ENCODE data around the gene VAPB. TPM values are rescaled to one million over a fixed set of nuclear protein-coding genes. Genes with fewer than 3 reads are reported as not detected.
A peak's percentile ranks its signal among the peaks of the same experiment; 100 is the strongest.

The VAPB gene
- total RNA-seq, 1 donor from 2014 or later = 47.6 TPM

DNA sequence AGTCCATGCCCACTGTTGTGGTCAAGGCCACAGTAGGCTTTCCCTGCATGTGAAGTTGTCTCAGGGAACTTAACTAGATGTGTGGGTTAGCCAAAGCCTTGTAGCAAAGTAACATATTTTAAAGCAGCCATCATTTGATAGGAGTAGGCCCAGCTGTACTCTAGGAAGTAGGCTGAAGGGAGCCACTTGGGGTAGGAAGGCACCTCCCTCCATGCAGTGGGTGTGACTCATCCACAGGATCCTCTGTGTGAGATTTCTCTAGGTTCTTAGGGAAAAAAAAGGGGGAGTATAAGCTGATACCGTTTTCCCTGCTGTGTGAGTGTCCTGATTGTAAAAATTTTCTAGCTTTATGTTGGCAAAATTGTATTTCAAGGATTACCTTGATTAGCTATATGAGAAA lies 44.7 kb downstream of the VAPB start:
- Mint-ChIP-seq H3K4me1 (ENCODE audit: unreplicated experiment) (peaks cover 24% of the 10 kb centered on the region), H3K4me3 (ENCODE audit: unreplicated experiment) (no peak overlapping the region), H3K27ac (ENCODE audit: unreplicated experiment) (peak overlapping the region; percentile 34), H3K36me3 (ENCODE audit: unreplicated experiment) (peaks cover 9% of the 10 kb centered on the region), H3K9me3 (ENCODE audit: unreplicated experiment) (no peaks in the 10 kb centered on the region), H3K27me3 (ENCODE audit: unreplicated experiment) (no peaks in the 10 kb centered on the region)
- TF ChIP-seq, protein P1, sequence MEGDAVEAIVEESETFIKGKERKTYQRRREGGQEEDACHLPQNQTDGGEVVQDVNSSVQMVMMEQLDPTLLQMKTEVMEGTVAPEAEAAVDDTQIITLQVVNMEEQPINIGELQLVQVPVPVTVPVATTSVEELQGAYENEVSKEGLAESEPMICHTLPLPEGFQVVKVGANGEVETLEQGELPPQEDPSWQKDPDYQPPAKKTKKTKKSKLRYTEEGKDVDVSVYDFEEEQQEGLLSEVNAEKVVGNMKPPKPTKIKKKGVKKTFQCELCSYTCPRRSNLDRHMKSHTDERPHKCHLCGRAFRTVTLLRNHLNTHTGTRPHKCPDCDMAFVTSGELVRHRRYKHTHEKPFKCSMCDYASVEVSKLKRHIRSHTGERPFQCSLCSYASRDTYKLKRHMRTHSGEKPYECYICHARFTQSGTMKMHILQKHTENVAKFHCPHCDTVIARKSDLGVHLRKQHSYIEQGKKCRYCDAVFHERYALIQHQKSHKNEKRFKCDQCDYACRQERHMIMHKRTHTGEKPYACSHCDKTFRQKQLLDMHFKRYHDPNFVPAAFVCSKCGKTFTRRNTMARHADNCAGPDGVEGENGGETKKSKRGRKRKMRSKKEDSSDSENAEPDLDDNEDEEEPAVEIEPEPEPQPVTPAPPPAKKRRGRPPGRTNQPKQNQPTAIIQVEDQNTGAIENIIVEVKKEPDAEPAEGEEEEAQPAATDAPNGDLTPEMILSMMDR (IDR thresholded peaks at IDR 0.05) = no peak
- DNase-seq (ENCODE audit: extremely low spot score, unreplicated experiment) = no peak

DNA sequence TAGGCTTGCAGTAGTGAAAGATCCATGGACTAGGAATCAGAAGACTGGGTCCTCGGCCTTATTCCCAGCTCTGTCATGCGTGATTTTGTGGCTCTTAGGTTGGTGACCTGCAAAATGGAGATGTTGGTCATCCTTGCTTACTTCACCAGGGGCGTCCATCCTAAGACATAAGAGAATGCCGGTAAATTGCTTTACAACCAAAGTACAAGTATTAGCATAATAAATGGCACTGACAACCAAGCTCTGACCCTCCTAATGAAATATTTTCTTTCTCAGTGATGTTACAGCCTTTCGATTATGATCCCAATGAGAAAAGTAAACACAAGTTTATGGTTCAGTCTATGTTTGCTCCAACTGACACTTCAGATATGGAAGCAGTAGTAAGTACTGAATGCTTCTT lies 45.3 kb downstream of the VAPB start:
- H3K4me1 Mint-ChIP-seq (ENCODE audit: unreplicated experiment) = peaks cover 27% of the 10 kb centered on the region
- peaks cover 8% of the 10 kb centered on the region for H3K36me3 Mint-ChIP-seq (ENCODE audit: unreplicated experiment)
- H3K27ac Mint-ChIP-seq (ENCODE audit: unreplicated experiment) = no peak overlapping the region
- H3K27me3 Mint-ChIP-seq (ENCODE audit: unreplicated experiment) = no peaks in the 10 kb centered on the region
- DNase-seq (ENCODE audit: extremely low spot score, unreplicated experiment) = no peak
- no peaks in the 10 kb centered on the region for H3K9me3 Mint-ChIP-seq (ENCODE audit: unreplicated experiment)
- no peak overlapping the region for H3K4me3 Mint-ChIP-seq (ENCODE audit: unreplicated experiment)
- TF ChIP-seq, protein P1 (IDR thresholded peaks at IDR 0.05) = no peak

DNA sequence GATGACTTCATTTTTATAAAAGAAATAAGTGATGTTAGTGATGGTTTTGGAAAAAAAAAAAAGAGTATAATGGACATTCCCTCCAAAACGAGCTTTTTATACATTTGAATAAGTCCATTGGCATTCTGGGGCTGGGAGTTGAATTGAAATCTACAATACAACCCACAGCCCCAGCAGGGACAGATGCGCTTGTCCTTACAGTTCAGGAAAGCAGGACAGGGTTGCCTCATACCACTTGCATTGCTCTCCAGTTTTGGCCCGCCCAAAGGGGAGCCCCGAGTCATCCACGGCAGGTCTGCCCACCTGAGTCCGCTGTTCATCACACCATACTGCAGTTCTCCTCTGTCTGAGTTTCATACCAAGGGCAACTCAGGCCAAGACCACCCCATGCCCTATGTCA lies 46.2 kb downstream of the VAPB start:
- no peak overlapping the region for H3K27ac Mint-ChIP-seq (ENCODE audit: unreplicated experiment)
- peaks cover 14% of the 10 kb centered on the region for H3K36me3 Mint-ChIP-seq (ENCODE audit: unreplicated experiment)
- no peak for DNase-seq (ENCODE audit: extremely low spot score, unreplicated experiment)
- no peaks in the 10 kb centered on the region for H3K27me3 Mint-ChIP-seq (ENCODE audit: unreplicated experiment)
- TF ChIP-seq, protein P1 (IDR thresholded peaks at IDR 0.05) = no peak
- no peak overlapping the region for H3K4me3 Mint-ChIP-seq (ENCODE audit: unreplicated experiment)
- no peaks in the 10 kb centered on the region for H3K9me3 Mint-ChIP-seq (ENCODE audit: unreplicated experiment)
- H3K4me1 Mint-ChIP-seq (ENCODE audit: unreplicated experiment) = peaks cover 27% of the 10 kb centered on the region

GRCh38 chr20:58436868-58437645 lies 48.0 kb downstream of the VAPB start:
- Mint-ChIP-seq H3K27ac (ENCODE audit: unreplicated experiment) (no peak overlapping the region), H3K4me1 (ENCODE audit: unreplicated experiment) (peaks cover 22% of the 10 kb centered on the region), H3K9me3 (ENCODE audit: unreplicated experiment) (no peaks in the 10 kb centered on the region), H3K4me3 (ENCODE audit: unreplicated experiment) (no peak overlapping the region), H3K27me3 (ENCODE audit: unreplicated experiment) (no peaks in the 10 kb centered on the region), H3K36me3 (ENCODE audit: unreplicated experiment) (peaks cover 23% of the 10 kb centered on the region)
- no peak for DNase-seq (ENCODE audit: extremely low spot score, unreplicated experiment)
- TF ChIP-seq, protein P1 (IDR thresholded peaks at IDR 0.05) = no peak

DNA sequence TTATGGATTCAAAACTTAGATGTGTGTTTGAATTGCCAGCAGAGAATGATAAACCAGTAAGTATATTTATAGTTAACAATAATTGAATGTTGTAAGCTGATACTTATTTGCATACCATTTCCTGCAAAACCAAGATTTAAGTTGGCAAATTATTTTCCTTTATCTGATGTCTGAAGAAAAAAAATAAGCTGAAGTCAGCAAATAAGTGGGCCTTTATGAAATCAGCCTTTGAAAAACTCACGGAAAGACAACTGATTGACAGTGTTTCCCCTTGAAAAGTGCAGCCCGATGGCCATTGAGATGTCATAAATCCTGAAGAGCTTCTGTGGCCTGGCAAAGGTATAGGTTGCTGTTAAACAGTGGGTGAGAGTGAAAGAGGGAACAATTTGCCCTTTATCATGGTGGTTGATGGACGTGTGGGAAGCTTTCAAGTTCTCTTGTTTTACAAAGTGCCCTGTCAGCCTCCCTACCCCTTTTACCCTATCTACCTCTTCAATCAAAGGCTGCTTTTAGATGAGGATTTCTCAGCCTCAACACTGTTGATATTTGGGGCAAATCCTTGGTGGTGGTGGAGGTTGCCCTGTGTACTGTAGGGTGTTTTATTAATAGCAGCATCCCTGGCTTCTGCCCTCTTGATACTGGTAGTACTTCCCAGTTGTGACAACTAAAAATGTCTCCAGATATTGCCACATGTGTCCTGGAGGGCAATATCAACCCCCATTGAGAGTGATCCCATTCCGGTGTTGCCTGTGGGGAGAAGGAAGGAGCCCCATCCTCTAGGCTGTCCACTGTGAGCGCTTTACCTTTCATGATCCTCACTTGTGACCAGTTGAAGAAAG lies 50.2 kb downstream of the VAPB start:
- TF ChIP-seq, protein P1 (IDR thresholded peaks at IDR 0.05) = no peak
- H3K4me3 Mint-ChIP-seq (ENCODE audit: unreplicated experiment) = no peak overlapping the region
- H3K27ac Mint-ChIP-seq (ENCODE audit: unreplicated experiment) = peak overlapping the region; percentile 23
- H3K27me3 Mint-ChIP-seq (ENCODE audit: unreplicated experiment) = no peaks in the 10 kb centered on the region
- H3K4me1 Mint-ChIP-seq (ENCODE audit: unreplicated experiment) = peaks cover 3% of the 10 kb centered on the region
- no peak for DNase-seq (ENCODE audit: extremely low spot score, unreplicated experiment)
- H3K9me3 Mint-ChIP-seq (ENCODE audit: unreplicated experiment) = no peaks in the 10 kb centered on the region
- H3K36me3 Mint-ChIP-seq (ENCODE audit: unreplicated experiment) = peaks cover 34% of the 10 kb centered on the region

All from osteocyte (in vitro differentiated cells).